ENCODE results near the gene CNNM1. TPM values are rescaled to one million over a fixed set of nuclear protein-coding genes. Genes with fewer than 3 reads are reported as not detected.

CNNM1 gene
- total RNA-seq, 1 donor from 2014 or later = 0.56 TPM

GRCh38 chr10:99296605-99297004 lies 32.6 kb upstream of the CNNM1 start:
- Histone ChIP-seq H3K4me2 (no peak overlapping the region), H3K36me3 (no peaks in the 10 kb centered on the region), H2AFZ (replicated peaks) (peak overlapping the region; percentile 31), H4K20me1 (ENCODE audit: low read depth) (no peaks in the 10 kb centered on the region), H3K79me2 (ENCODE audit: low read depth) (no peaks in the 10 kb centered on the region), H3K4me1 (no peaks in the 10 kb centered on the region), H3F3A (ENCODE audit: low read depth) (no peaks in the 10 kb centered on the region), H3K27me3 (no peaks in the 10 kb centered on the region), H3K27ac (no peak overlapping the region), H3K9ac (no peak overlapping the region), H3K9me3 (ENCODE audit: low read depth) (no peaks in the 10 kb centered on the region), H3K4me3 (no peak overlapping the region)
- no peak overlapping the region for H3K4me3 Mint-ChIP-seq
- no peak for DNase-seq (ENCODE audit: low spot score)
- H3K4me1 Mint-ChIP-seq = no peaks in the 10 kb centered on the region
- H3K9me3 Mint-ChIP-seq = no peaks in the 10 kb centered on the region
- no peaks in the 10 kb centered on the region for H3K27me3 Mint-ChIP-seq (ENCODE audit: insufficient read depth, low read depth)
- TF ChIP-seq EZH2 (IDR thresholded peaks at IDR 0.05) (no peak), EZH2phosphoT487 (IDR thresholded peaks at IDR 0.05) (no peak), CTCF (IDR thresholded peaks at IDR 0.05) (no peak)
- H3K36me3 Mint-ChIP-seq = no peaks in the 10 kb centered on the region
- no peak overlapping the region for H3K27ac Mint-ChIP-seq

GRCh38 chr10:99297033-99297432 lies 32.1 kb upstream of the CNNM1 start:
- Mint-ChIP-seq H3K27me3 (ENCODE audit: insufficient read depth, low read depth) (no peaks in the 10 kb centered on the region), H3K36me3 (no peaks in the 10 kb centered on the region), H3K4me3 (no peak overlapping the region), H3K4me1 (no peaks in the 10 kb centered on the region), H3K27ac (no peak overlapping the region), H3K9me3 (no peaks in the 10 kb centered on the region)
- no peaks in the 10 kb centered on the region for H3K4me1 ChIP-seq
- no peak overlapping the region for H3K9ac ChIP-seq
- H2AFZ ChIP-seq (replicated peaks) = peak overlapping the region; percentile 31
- no peaks in the 10 kb centered on the region for H3K36me3 ChIP-seq
- no peaks in the 10 kb centered on the region for H3F3A ChIP-seq (ENCODE audit: low read depth)
- H3K4me2 ChIP-seq = no peak overlapping the region
- H3K27me3 ChIP-seq = no peaks in the 10 kb centered on the region
- TF ChIP-seq CTCF (IDR thresholded peaks at IDR 0.05) = no peak
- no peak for TF ChIP-seq EZH2 (IDR thresholded peaks at IDR 0.05)
- TF ChIP-seq EZH2phosphoT487 (IDR thresholded peaks at IDR 0.05) = no peak
- no peak overlapping the region for H3K27ac ChIP-seq
- DNase-seq (ENCODE audit: low spot score) = no peak
- H4K20me1 ChIP-seq (ENCODE audit: low read depth) = no peaks in the 10 kb centered on the region
- H3K9me3 ChIP-seq (ENCODE audit: low read depth) = no peaks in the 10 kb centered on the region
- no peak overlapping the region for H3K4me3 ChIP-seq
- H3K79me2 ChIP-seq (ENCODE audit: low read depth) = no peaks in the 10 kb centered on the region

- no peak for TF ChIP-seq CTCF (IDR thresholded peaks at IDR 0.05)
- no peak for TF ChIP-seq EZH2 (IDR thresholded peaks at IDR 0.05)
- no peak for TF ChIP-seq EZH2phosphoT487 (IDR thresholded peaks at IDR 0.05)
- Histone ChIP-seq H3F3A (ENCODE audit: low read depth) (no peaks in the 10 kb centered on the region), H3K9me3 (ENCODE audit: low read depth) (peaks cover 7% of the 10 kb centered on the region), H3K27ac (no peak overlapping the region), H3K4me2 (no peak overlapping the region), H3K36me3 (no peaks in the 10 kb centered on the region), H4K20me1 (ENCODE audit: low read depth) (no peaks in the 10 kb centered on the region), H3K9ac (no peak overlapping the region), H3K27me3 (no peaks in the 10 kb centered on the region), H3K79me2 (ENCODE audit: low read depth) (no peaks in the 10 kb centered on the region), H3K4me1 (no peaks in the 10 kb centered on the region), H3K4me3 (no peak overlapping the region), H2AFZ (replicated peaks) (no peak overlapping the region)
- Mint-ChIP-seq H3K4me3 (no peak overlapping the region), H3K36me3 (no peaks in the 10 kb centered on the region), H3K27me3 (ENCODE audit: insufficient read depth, low read depth) (peaks cover 8% of the 10 kb centered on the region), H3K4me1 (peaks cover 12% of the 10 kb centered on the region), H3K27ac (no peak overlapping the region), H3K9me3 (peaks cover 8% of the 10 kb centered on the region)
- DNase-seq (ENCODE audit: low spot score) = no peak
These were observed 25.0 kb upstream of the CNNM1 start for GRCh38 chr10:99303899-99304861.

Data from neural progenitor cell (in vitro differentiated cells).